GM18517 (cell line): ENCODE measurements around the gene ERO1A.

Experiments
- ATAC-seq: cut with Tn5 transposase; IDR thresholded peaks from one replicate; pipeline ENCODE4 v1.9.1; 2021; ENCODE audit warnings: mild to moderate bottlenecking, moderate library complexity; ENCODE audit not compliant: unreplicated experiment

The ERO1A gene

DNA sequence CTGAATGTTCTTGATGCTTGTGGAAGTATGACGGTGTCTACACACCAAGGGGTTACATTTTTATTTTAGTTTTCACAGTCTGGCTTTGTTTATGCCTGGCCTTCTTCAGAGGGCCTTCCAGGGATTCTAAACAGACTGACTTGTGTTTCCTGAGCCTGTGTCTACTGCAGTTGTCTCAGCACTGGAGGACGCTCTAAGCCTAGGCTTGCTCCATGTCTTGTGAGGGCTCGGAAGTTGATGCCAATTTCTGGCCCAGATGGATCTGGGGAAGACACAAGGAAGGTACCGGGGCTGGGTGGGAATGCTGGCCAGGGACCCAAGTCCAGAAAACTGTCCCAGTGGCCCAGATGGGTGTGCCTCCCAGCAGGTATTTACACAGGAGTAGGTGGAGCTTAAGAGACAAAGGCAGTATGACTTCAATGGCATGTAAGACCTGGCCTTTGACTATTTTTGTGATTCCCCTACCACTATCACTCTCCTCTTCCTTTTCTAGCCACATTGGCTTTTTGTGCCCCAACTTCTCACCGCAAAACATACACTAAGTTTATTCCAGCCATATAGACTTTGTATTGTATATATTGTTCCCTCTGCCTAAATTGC, 85.8 kb downstream of the ERO1A start:
- no peak for ATAC-seq

DNA sequence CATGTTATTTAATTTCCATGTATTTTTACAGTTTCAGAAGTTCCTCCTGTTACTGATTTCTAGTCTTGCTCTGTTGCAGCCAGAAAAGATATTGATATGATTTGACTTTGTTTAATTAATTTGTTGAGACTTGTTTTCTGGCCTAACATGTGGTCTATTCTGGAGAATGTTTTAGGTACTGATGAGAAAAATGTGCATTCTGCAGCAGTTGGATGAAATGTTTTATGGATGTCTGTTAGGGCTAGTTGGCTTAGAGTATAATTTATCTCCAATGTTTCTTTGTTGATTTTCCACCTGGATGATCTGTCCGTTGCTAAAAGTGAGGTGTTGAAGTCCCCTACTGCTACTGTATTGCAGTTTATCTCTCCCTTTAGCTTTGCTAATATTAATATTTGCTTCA, 88.3 kb downstream of the ERO1A start:
- ATAC-seq, result no peak

DNA sequence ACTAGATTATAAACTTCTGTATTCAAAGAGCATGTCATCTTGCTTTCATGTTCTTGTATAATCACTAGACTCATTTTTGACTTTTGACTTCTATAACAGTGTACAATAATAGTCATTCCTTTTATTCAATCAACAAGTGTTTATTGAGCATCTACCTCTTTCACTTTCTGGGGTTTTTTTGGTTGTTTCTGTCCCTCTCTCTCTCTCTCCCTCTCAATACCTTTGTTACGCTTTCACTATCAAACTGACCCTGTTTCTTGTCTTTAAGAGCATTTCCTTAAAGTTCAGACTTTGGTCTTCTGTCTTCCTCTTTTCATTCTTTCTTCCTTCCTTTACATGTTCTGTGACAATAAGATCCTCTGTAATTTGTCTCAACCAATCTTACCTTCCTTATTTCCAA, 93.2 kb downstream of the ERO1A start:
- no peak for ATAC-seq

DNA sequence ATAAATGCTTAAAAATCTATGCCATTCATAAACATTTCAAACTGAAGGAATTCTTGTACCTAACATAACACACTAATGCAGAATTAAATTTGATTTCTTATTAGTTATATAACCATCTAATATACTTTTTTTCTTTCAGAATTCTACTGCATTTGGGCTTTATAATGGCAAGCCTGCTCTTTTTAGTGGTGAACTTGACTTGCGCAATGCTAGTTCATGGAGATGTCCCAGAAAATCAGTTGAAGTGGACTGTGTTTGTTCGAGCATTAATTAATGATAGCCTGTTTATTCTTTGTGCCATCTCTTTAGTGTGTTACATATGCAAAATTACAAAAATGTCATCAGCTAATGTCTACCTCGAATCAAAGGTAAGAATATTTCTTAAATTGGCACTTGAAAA, 95.4 kb downstream of the ERO1A start:
- no peak for ATAC-seq

DNA sequence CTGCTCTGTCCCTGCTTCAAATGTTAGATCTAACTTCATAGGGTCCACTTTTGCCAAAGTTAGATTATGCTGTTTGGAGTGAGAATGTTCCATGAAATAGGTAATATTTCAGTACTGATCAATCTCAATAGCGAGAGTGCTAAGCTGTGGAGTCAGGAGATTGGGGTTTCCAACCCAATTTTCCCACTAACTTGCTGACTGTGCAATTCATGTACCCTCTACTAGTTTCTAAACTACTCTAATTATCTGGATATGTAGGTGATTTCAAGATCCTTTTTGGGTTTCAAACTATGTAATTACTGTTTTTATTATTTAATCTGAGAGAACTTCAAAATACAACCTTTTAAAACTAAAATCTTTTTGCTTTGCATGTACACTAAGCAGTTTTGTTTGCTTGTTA, 96.8 kb downstream of the ERO1A start:
- ATAC-seq, result no peak

DNA sequence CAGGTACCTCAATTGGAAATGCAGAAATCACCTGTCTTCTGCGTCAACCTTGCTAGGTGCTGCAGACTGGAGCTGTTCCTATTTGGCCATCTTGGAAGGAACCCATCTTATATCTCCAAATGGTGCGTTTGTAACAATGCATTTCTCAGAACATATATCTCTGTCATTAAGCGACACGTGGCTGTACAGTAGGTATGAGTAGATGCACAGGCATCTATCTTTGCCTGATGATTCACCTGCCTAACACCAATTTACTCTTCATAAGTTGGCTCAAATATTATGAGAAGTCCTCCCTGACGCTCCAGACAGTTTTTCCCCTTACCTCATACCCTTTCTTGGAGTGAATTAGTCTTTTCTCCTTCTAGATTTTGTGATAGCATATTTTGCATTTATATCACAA, 98.5 kb downstream of the ERO1A start:
- ATAC-seq, result no peak

DNA sequence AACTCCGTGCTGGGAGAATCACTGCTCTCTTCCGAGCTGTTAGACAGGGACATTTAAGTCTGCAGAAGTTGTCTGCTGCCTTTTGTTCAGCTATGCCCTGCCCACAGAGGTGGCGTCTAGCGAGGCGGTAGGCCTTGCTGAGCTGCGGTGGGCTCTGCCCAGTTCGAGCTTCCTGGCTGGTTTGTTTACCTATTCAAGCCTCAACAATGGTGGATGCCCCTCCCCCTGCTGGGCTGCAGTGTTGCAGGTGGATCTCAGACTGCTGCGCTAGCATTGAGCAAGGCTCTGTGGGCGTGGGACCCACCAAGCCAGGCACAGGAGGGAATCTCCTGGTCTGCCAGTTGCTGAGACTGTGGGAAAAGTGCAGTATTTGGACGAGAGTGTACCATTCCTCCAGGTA, 99.0 kb downstream of the ERO1A start:
- ATAC-seq, result no peak

DNA sequence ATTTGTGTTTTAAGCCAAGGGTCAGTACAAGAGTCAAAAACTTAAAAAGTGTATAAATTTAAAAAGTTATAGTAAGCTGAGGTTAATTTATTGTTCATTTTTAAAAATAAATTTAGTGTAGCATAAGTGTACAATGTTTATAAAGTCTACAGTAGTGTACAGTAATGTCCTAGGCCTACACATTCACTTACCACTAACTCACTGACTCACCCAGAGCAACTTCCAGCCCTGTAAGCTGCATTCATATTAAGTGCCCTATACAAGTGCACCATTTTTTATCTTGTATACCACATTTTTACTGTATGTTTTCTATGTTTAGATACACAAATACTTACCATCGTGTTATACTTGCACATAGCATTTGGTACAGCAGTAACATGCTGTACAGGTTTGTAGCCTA, 105.0 kb downstream of the ERO1A start:
- no peak for ATAC-seq
